HCEC 1CT (cell line): ENCODE results near the gene PRMT3.
"Not testable (repeated sequence)": the region's sequence is repeated elsewhere in the genome, so short reads cannot be mapped to it uniquely, and the experiment has no call there.

ENCODE experiments used
- DNase-seq: peaks from one replicate; pipeline ENCODE4 v3.0.0-alpha.2; 2017

PRMT3 gene

DNA sequence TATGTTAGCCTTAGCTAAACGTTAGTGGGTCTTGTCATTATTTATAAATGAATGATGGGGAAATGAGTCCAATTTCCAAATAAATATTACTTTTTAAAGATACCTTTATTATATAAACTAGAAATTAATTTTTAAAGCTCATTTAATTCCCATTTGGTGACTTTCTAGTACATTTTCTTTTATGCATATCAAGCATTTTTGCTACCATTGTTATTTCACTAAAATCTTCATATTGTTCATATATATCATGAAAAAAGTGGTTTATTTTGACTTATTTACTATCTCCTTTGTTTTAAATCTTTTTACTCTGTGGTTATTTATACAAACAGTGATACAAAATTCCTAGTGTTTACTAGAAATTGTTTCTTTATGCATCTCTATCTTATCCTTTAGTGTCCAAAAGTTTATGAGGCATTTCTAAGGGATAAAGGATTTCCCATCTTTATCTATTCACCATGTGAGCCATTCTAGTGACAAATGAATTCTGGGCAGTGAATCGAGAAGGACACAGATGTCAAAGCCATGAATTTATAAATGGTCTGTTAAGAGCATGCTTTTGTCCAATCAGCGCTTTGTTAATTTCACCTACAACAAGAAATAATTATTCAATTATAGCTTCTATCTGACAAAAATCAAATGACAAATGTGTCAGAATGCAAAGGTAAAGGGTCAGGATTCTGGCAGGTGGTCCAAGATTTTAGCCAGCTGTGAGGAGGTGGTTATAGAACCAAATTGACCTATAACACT is 70.6 kb downstream of the PRMT3 start:
- no peak for DNase-seq

GRCh38 chr11:20458905-20459632 is 71.6 kb downstream of the PRMT3 start:
- no peak for DNase-seq

GRCh38 chr11:20459865-20460264 is 72.3 kb downstream of the PRMT3 start:
- DNase-seq: no peak

DNA sequence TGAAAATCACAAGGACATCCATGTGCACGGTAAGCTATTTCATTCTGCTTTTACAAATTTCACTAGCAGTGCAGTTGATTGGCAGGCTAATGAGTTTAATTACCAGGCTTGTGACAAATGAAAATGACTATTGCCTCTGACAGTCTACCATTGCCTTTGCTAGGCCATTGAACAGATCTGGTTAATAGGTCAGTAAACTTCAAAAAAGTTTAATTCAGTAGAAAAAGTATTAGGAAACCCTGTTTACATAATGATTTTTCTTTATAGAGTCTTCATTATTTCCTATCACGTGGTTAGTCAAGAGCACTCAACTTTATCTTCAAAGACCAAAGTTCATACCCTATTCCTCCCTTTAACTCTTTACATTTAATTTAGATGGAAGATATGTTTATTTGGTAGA is 77.0 kb downstream of the PRMT3 start:
- DNase-seq: no peak

GRCh38 chr11:20467487-20468185 is 80.1 kb downstream of the PRMT3 start:
- no peak for DNase-seq

GRCh38 chr11:20470348-20470747 is 82.8 kb downstream of the PRMT3 start:
- DNase-seq: no peak

DNA sequence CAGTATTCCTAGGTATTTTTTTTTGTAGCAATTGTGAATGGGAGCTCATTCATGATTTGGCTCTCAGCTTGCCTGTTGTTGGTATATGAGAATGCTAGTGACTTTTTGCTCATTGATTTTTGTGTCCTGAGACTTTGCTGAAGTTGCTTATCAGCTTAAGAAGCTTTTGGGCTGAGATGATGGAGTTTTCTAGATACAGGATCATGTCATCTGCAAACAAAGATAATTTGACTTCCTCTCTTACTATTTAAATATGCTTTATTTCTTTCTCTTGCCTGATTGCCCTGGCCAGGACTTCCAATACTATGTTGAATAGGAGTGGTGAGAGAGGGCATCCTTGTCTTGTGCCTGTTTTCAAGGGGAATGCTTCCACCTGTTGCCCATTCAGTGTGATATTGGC is 84.4 kb downstream of the PRMT3 start:
- DNase-seq: not testable (repeated sequence)

DNA sequence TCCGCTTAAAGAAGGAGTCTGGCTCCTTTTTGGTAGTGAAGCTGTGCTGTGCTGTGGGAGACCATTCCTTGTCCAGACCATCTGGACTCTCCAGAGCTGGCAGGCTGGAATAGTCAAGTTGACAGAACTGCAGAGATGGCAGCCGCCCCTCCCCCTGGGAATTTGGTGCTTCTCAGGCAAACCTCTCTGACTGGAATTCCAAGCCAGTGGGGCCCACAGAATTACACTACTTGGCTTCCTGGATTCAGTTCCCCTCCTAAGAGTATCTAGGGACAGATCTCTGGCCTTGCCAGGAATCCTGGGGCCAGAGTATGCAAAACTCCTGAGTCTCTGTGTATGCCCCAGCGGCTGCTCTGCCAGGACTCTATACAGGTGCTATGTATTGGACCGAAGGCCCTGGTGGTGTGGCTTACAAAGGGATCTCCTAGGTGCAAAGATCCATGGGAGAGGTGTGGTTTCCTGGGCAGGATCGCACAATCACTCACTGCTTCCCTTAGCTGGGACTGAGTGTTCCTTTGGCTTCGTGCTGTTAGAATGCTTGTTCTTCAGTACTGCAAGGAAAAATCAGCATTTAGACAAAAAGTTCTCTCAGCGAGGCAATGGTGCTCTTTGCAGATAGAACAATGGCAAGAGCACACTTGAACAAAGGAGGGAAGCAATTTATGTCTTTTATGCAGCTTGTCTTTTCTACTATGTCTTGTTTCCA is 86.8 kb downstream of the PRMT3 start:
- no peak for DNase-seq

GRCh38 chr11:20474882-20475517 is 87.5 kb downstream of the PRMT3 start:
- DNase-seq: no peak

- no peak for DNase-seq
Observed at GRCh38 chr11:20477418-20478090, 90.0 kb downstream of the PRMT3 start.

GRCh38 chr11:20479513-20479912 is 92.0 kb downstream of the PRMT3 start:
- DNase-seq: no peak

DNA sequence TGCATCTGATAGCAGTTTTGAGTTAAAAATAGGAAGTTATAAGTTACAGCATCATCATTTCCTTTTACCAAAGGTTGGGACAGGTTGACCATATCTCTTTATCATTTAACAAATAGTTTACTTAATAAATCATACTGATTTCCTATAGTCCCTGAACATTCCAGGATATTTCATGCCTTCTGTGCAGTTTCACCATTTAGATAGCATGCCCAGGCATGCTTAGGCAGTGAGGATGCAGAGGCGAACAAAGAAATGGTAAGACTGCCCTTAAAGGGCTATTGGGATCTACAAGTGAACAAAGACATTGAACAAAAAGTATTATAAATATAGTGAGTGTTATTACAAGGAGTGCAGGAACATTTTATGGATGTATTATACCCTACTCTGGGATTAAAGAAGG is 96.4 kb downstream of the PRMT3 start:
- DNase-seq: no peak

DNA sequence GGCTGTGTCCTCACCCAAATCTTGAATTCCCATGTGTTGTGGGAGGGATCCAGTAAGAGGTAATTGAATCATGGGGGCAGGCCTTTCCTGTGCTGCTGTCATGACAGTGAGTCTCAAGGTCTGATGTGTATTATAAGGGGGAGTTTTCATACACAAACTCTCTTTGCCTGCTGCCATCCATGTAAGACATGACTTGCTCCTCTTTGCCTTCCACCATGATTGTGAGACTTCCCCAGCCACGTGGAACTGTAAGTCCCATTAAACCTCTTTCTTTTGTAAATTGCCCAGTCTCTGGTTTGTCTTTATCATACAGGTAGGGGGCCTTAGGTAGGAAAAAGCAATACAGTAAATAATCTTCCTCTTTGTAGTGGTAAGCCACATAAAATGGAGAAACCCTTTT is 96.9 kb downstream of the PRMT3 start:
- DNase-seq: not testable (repeated sequence)

DNA sequence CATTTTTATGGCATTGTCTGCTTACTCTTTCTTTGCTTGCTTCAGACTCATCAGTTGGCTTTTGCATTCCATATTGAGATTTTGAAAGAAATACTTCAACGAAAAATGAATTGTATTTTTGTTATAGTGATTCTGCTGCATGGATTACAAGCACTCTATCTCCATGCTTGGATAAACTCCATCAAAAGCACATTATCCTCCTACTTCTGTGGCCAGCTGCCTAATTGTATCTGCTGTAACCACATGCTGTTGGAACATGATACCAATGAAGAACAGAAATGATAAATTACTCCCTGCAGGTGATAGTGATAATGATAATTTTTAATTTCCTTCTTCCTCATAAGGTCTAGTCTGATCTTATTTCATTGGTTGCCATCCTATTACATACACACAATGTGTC is 100.8 kb downstream of the PRMT3 start:
- no peak for DNase-seq

DNA sequence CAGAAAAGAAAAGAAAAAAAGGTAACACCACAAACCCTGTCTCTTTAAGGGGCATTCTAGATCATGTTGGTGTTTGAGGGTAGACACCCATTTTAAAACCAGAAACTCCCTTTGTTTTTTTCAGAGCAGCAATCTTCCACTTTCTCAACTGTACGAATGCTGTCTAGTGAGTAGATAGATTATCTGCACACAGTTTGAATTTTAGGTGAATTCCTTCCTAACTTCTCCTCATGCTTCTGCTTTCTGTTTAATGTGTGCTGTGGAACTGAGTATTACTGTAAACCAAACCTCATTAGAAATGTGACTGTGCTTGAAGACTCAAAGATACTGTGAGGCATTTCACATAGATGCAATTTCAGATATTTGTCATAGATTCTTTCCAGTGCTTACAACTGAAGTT is 102.4 kb downstream of the PRMT3 start:
- DNase-seq: no peak

DNA sequence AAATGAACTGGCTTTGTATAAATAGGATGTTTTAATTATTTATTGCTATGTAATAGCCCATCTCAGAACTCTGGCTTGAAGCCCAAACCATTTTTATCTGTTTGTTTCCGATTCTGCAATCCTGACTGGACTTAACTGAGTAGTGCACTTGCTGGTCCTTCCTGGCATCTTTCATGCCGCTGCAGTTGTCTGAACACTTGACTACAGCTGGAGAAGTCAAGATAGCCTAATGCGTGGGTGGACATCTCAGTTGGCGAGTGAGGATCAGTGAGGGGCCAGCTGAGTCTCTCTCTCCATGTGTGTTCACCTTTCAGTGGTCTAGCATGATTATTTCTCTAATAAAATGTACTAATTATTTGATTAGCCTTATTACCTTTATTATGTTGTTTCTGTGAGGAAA is 105.8 kb downstream of the PRMT3 start:
- DNase-seq: no peak

GRCh38 chr11:20497124-20497792 is 109.7 kb downstream of the PRMT3 start:
- no peak for DNase-seq

GRCh38 chr11:20501252-20501651 is 113.7 kb downstream of the PRMT3 start:
- DNase-seq: no peak

GRCh38 chr11:20501971-20502370 is 114.5 kb downstream of the PRMT3 start:
- no peak for DNase-seq

DNA sequence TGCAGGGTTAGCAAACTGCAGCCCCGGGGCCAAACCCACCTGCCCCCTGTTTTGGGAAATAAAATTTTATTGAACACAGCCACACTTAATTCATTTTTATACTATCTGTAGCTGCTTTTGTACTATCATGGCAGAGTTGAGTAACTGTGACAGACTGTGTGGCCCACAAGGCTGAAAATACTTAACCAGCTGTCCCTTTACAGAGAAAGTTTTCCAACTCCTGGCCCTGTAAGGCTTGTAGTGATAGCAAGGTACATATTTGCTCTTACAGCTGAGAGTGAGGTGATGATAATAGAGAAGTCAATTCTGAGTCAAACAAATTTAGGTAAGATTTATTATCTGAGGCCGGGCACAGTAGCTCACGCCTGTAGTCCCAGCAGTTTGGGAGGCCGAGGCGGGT is 124.5 kb downstream of the PRMT3 start:
- no peak for DNase-seq

DNA sequence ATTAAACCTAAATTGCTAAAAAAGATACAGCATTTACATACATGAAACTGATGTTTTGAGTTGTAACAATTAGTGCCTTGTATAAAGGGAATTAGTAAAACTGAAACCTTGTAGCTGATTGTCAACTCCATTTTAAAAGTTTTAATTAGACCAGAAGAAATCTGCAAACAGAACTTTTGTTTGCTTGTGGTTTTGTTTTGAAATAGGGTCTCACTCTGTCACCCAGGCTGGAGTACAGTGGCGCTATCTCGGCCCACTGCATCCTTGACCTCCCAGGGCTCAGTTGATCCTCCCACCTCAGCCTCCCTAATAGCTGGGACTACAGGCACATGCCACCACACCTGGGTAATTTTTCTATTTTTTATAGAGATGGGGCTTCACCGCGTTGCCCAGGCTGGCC is 125.4 kb downstream of the PRMT3 start:
- no peak for DNase-seq
